ENCODE data around the gene CANT1. TPM values are rescaled to one million over a fixed set of nuclear protein-coding genes. Genes with fewer than 3 reads are reported as not detected.
A peak's percentile ranks its signal among the peaks of the same experiment; 100 is the strongest.

CANT1 gene
- total and polyA plus RNA-seq, 2 of the 13 experiments (the other 11 are each of a cell fraction or from before 2014, with no cell fraction given): 34.1 to 42.1 TPM

GRCh38 chr17:78966123-78966813 lies 43.3 kb downstream of the CANT1 start:
- FAIRE-seq (no peak), DNase-seq (ENCODE audit: low spot score) (no peak), ATAC-seq (no peak)
- no TSS peak for BruUV-seq (replicated peaks)
- intact Hi-C loops (cut with micrococcal nuclease; ENCODE audit: unreplicated experiment): no loop called here
- no peak overlapping the region for H2AFZ ChIP-seq (ENCODE audit: low read length)
- H3K9ac ChIP-seq (ENCODE audit: insufficient read depth, low read depth, low read length): no peak overlapping the region
- peaks cover 54% of the 10 kb centered on the region for H3K4me1 ChIP-seq (ENCODE audit: insufficient read depth, low read length)
- 96% methylated on average over 26 of the region's 26 CpGs for WGBS (ENCODE audit: low lambda C conversion rate)
- H3K79me2 ChIP-seq (ENCODE audit: insufficient read depth, low read length): no peaks in the 10 kb centered on the region
- in situ Hi-C loops (cut with HindIII; ENCODE audit: extremely low pct_ligation_motif_present, low pct_unique_long_range_greater_than_20kb): no loop called here
- no peaks in the 10 kb centered on the region for H3K9me3 ChIP-seq (ENCODE audit: low read length)
- H3K4me2 ChIP-seq (ENCODE audit: low read depth, low read length): no peak overlapping the region
- CTCF ChIA-PET (ENCODE audit: low intra/inter-chr PET ratio, low total read pairs): interaction anchor here (0.6 kb wide), 1 partner anchor 1070 kb away, joined by 3 read pairs; no protein-coding TSS in a partner anchor
- H3K4me3 ChIP-seq (replicated peaks in 1 of 3; ENCODE audit: insufficient read depth in 1 of 3, low read depth in 2 of 3, low read length in 3 of 3): no peak overlapping the region
- POLR2A ChIA-PET: interaction anchor here (1.0 to 4.6 kb wide), 6 partner anchors 11 to 134 kb away, joined by 3 to 32 read pairs (median 4); partner anchors contain the start of gene LGALS3BP
- H3K27me3 ChIP-seq (ENCODE audit: control insufficient read depth in 1 of 2, insufficient read depth in 2 of 2, low read length in 2 of 2): no peaks in the 10 kb centered on the region
- H3K36me3 ChIP-seq (replicated peaks in 1 of 2; ENCODE audit: control insufficient read depth in 1 of 2, insufficient read depth in 2 of 2, low read length in 2 of 2): peaks cover 3% of the 10 kb centered on the region in 2 experiments; a peak in 3 of 5 replicates
- TF ChIP-seq RFXANK (CRISPR knock-in tag; IDR thresholded peaks at IDR 0.05) (no peak), FOXO1 (CRISPR knock-in tag; IDR thresholded peaks at IDR 0.05) (no peak), HOXA3 (CRISPR knock-in tag; IDR thresholded peaks at IDR 0.05) (0 out of 2 replicates have a peak, but pooled peaks have one; percentile 0), POLR2A (IDR thresholded peaks at IDR 0.05; ENCODE audit: insufficient read depth in 1 of 2, low read depth in 2 of 2, low read length in 2 of 2) (peak in 1 of 2 experiments; percentile 23; a peak in 1 of 4 replicates), MYC (CRISPR knock-in tag; IDR thresholded peaks at IDR 0.05; ENCODE audit: borderline replicate concordance) (no peak), POGK (CRISPR knock-in tag; conservative IDR thresholded peaks at IDR 0.05) (no peak), NFKBIZ (CRISPR knock-in tag; IDR thresholded peaks at IDR 0.05) (no peak), EP300 (IDR thresholded peaks at IDR 0.05; ENCODE audit: low read depth in 2 of 2, low read length in 2 of 2) (no peak), EP300 (CRISPR knock-in tag; IDR thresholded peaks at IDR 0.05; ENCODE audit: borderline replicate concordance) (no peak), HDAC6 (IDR thresholded peaks at IDR 0.05; ENCODE audit: low read depth, low read length) (no peak), ZKSCAN5 (CRISPR knock-in tag; IDR thresholded peaks at IDR 0.05) (no peak), POLR2G (IDR thresholded peaks at IDR 0.05; ENCODE audit: low read depth, low read length) (0 out of 2 replicates have a peak, but pooled peaks have one; percentile 8), CREB3 (CRISPR knock-in tag; IDR thresholded peaks at IDR 0.05) (no peak)
- H3K27ac ChIP-seq (ENCODE audit: extremely low read length, insufficient read depth, low read length): no peak overlapping the region
- H4K20me1 ChIP-seq (ENCODE audit: insufficient read depth, low read length): peaks cover 5% of the 10 kb centered on the region; the same call in 1 of the 2 replicates
